IPS-20b (cell line): ENCODE measurements around the gene ABHD16A.

ENCODE experiments used
- H3K27ac ChIP-seq: one replicate; pipeline ENCODE4 v1.5.1; 2013; ENCODE audit warnings: low read length
- H3K27me3 ChIP-seq: 2 replicates; pipeline ENCODE4 v1.6.1; 2013; ENCODE audit warnings: mild to moderate bottlenecking, low read length, inconsistent platforms; ENCODE audit not compliant: insufficient read depth
- H3K36me3 ChIP-seq: 2 replicates; pipeline ENCODE4 v1.6.1; 2013; ENCODE audit warnings: low read depth, mild to moderate bottlenecking, inconsistent platforms, low read length, moderate library complexity; ENCODE audit not compliant: insufficient read depth
- H3K4me1 ChIP-seq: 2 replicates; pipeline ENCODE4 v1.6.1; 2013; ENCODE audit warnings: mild to moderate bottlenecking, control low read depth, inconsistent platforms, low read length, moderate library complexity; ENCODE audit not compliant: insufficient read depth
- H3K4me3 ChIP-seq: 2 replicates; pipeline ENCODE4 v1.5.1; 2013; ENCODE audit warnings: mild to moderate bottlenecking, low read length, inconsistent platforms
- H3K9ac ChIP-seq: 2 replicates; pipeline ENCODE4 v1.6.1; 2013; ENCODE audit warnings: low read depth, mild to moderate bottlenecking, inconsistent platforms, low read length, moderate library complexity
- H3K9me3 ChIP-seq: 2 replicates; pipeline ENCODE4 v1.6.1; 2013; ENCODE audit warnings: mild to moderate bottlenecking, low read depth, low read length, inconsistent platforms; ENCODE audit not compliant: insufficient read depth

ABHD16A gene

DNA sequence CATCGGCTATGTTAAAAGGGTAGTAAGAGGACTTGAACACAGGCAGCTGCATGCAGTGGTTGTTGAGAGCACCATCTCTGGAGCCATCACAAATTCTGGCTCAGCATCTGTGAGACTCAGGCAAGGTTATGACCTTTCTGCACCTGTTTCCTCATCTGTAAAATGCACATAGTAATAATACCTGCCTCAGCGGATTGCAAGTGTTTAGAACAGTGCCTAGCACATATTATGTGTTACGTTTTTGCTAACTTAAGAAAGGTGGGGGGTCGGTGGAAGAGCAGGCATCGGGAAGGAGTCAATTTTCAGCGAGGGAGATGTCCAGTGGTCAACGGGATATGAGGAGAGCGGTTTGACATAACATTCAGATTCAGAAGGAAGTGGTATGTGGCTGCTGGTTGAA, 25.2 kb downstream of the ABHD16A start:
- Histone ChIP-seq H3K4me1 (no peaks in the 10 kb centered on the region), H3K27ac (no peak overlapping the region), H3K36me3 (no peaks in the 10 kb centered on the region; the same call in 1 of the 2 replicates), H3K27me3 (peaks cover 22% of the 10 kb centered on the region), H3K9ac (no peak overlapping the region), H3K4me3 (no peak overlapping the region), H3K9me3 (no peaks in the 10 kb centered on the region)

DNA sequence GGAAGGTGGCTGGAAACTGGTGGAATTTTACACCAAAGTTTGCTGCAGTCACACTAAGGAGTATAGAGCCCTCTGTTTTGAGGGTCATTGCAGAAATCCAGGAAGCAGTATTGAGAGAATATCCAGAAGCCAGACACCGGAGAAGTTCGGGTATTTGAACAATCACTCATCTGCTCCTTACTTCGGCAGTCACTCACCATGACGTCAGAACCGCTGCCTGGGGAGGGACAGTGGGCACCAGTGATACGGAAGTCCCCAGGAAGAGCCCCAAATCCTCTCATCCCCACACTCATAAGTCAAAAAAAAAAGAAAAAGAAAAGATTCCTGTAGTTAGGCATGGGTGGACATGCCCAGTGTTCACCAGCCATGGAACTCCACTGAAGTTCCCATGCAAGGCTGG, 26.2 kb downstream of the ABHD16A start:
- no peak overlapping the region for H3K9ac ChIP-seq
- no peak overlapping the region for H3K4me3 ChIP-seq
- peaks cover 12% of the 10 kb centered on the region for H3K27me3 ChIP-seq
- no peaks in the 10 kb centered on the region for H3K4me1 ChIP-seq
- H3K9me3 ChIP-seq, result no peaks in the 10 kb centered on the region
- peaks cover 8% of the 10 kb centered on the region for H3K36me3 ChIP-seq
- no peak overlapping the region for H3K27ac ChIP-seq

DNA sequence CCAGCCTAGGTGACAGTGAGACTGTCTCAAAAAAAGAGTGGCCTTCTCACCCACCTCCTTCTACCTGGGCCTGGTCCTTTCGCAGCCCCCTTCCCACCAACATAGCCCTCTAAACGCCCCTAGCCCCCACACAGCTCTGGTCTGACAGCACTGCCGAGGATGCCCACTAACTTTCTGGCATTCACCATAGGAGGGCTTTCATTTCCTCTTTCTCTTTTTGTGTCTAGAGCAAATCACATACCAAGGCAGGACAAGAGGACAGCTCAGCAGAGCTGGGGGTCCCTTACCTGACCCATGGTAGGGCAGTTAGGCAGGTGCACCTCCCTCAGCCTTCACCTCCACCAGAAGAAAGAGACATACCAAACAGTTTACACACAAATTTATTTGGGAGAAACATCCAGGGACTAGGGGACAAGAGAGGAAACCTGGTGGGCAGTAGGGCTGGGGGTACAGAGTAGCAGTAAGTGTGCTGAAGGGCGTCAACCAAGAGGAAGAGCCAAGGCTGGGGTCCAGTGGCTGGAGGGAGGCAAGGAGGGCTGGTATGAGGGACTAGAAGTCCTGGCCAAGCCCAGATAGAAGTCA, 26.7 kb downstream of the ABHD16A start:
- H3K27ac ChIP-seq, result no peak overlapping the region
- no peak overlapping the region for H3K9ac ChIP-seq
- no peak overlapping the region for H3K4me3 ChIP-seq
- H3K4me1 ChIP-seq, result no peaks in the 10 kb centered on the region
- peaks cover 7% of the 10 kb centered on the region for H3K27me3 ChIP-seq
- H3K9me3 ChIP-seq, result no peaks in the 10 kb centered on the region
- H3K36me3 ChIP-seq, result peaks cover 13% of the 10 kb centered on the region

DNA sequence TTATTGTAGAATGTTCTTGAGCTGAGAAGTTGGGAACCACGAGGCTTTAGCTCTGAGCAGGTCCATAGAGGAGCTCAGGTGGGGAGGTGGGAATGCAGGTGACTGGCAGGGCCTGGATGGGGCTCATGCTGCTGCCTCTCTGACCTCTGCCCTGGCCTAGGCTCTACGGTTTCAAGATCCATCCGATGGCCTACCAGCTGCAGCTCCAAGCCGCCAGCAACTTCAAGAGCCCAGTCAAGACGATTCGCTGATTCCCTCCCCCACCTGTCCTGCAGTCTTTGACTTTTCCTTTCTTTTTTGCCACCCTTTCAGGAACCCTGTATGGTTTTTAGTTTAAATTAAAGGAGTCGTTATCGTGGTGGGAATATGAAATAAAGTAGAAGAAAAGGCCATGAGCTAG, 33.4 kb downstream of the ABHD16A start, which contains the start of gene LY6G5B:
LY6G5B (plus strand) TSS at position 301 of the 400 bp plus-strand sequence. CDS start 975 bp downstream, outside the sequence.
- H3K9me3 ChIP-seq, result no peaks in the 10 kb centered on the region
- H3K36me3 ChIP-seq, result peaks cover 60% of the 10 kb centered on the region
- no peak within 1 kb of the TSS for H3K4me3 ChIP-seq
- no peak within 1 kb of the TSS for H3K27ac ChIP-seq
- H3K27me3 ChIP-seq, result no peaks in the 10 kb centered on the region
- no peaks in the 10 kb centered on the region for H3K4me1 ChIP-seq
- H3K9ac ChIP-seq, result no peak within 1 kb of the TSS

DNA sequence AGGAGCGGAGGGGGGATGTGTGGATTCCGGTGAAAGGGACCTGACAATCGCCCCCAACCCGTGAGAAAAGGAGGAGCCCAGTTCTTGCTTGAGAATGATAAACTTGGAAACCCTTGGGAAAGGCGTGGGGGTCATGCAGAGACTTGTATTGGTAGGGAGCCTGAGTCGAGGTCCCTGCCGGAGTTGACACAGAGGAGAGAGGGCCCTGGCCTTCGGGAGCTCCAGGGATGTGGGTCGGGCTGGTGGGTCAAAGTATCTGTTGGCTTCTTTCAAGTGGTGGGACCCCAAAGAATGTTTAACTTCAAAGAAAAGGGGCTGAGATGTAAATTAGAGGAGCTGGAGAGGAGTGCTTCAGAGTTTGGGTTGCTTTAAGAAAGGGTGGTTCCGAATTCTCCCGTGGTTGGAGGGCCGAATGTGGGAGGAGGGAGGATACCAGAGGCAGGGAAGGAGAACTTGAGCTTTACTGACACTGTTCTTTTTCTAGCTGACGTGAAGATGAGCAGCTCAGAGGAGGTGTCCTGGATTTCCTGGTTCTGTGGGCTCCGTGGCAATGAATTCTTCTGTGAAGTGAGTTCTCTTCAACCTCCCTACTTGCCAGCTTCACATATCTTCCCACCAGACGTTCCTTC, 36.7 kb downstream of the ABHD16A start:
- no peaks in the 10 kb centered on the region for H3K9me3 ChIP-seq
- peak overlapping the region; percentile 23 for H3K27ac ChIP-seq
- peak overlapping the region; percentile 89 for H3K9ac ChIP-seq
- no peaks in the 10 kb centered on the region for H3K27me3 ChIP-seq
- H3K4me1 ChIP-seq, result peaks cover 3% of the 10 kb centered on the region; the same call in 1 of the 2 replicates
- H3K36me3 ChIP-seq, result peaks cover 72% of the 10 kb centered on the region
- H3K4me3 ChIP-seq, result peak overlapping the region; percentile 96

DNA sequence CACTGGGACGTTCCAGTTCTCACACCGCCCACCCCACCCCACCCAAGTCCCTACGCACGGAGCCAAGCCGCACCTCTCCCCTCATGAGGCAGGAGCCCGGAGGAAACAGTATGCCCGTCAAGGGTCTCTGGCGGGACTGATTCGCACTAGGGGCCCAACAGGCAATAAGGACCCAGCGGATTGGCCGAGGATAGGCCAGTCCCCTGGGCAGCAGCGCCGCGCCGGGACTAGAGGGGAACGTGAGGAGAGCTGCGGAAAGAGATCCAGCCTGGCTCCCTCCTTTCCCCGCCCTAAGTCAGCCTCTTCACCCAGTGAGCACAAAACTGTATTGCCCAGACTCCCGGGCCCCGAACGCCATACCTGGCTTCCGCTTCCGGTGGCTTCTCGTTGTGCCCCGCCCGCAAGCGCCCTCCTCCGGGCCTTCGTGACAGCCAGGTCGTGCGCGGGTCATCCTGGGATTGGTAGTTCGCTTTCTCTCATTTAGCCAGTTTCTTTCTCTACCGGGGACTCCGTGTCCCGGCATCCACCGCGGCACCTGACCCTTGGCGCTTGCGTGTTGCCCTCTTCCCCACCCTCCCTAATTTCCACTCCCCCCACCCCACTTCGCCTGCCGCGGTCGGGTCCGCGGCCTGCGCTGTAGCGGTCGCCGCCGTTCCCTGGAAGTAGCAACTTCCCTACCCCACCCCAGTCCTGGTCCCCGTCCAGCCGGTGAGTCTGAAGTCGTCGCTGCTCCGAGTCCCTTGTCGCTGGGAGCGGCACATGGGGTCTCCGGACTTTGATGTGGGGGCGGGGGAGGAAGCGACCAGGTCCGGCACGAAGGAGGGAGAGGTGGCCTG, 37.4 kb downstream of the ABHD16A start, which contains the start of gene CSNK2B:
CSNK2B (plus strand) TSS at position 580 of the 836 bp plus-strand sequence. CDS start 752 bp downstream, outside the sequence.
- Histone ChIP-seq H3K27me3 (no peaks in the 10 kb centered on the region), H3K27ac (peak within 1 kb of the TSS; percentile 98), H3K36me3 (peaks cover 67% of the 10 kb centered on the region), H3K4me1 (peaks cover 3% of the 10 kb centered on the region; the same call in 1 of the 2 replicates), H3K9ac (peak within 1 kb of the TSS; percentile 98), H3K9me3 (no peaks in the 10 kb centered on the region), H3K4me3 (peak within 1 kb of the TSS; percentile 96)

DNA sequence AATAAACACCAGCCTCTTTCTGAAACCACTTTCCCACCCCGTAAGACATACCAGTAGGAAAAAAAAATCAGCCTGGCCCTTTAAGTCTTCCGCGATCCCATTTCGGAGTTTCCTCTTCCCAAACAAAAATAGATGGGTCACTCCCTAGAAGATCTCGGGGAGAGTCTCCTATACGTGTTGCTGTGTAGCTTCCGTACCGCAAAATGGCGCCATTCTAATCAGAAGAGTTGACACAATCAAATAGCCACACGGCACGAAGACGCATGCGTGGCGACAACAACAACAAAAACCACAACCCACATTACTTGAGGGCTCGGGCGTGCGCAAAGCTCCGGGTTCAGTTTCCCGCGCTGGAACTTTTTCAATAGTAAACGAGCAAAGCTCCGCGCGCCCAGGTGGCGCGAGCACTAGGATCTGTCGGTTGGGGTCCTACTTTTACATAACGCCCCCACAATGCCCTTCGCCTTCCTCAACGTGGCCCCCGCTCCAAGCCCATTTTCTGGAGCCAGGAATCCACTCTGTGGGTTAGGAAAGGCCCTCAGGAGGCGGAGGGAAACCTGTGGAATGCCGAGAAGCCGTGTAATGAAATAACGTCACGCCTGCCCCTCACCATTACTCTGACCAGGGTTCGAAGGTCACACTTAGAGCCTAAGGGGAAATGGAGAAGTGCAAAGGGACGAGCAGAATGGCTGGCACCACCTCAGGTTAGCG, 38.2 kb downstream of the ABHD16A start, which contains the start of gene GPANK1:
GPANK1 (minus strand) TSS at position 208 of the 711 bp plus-strand sequence. CDS start 519 bp downstream, outside the sequence.
- H3K9ac ChIP-seq, result peak within 1 kb of the TSS; percentile 98
- H3K27me3 ChIP-seq, result no peaks in the 10 kb centered on the region
- H3K4me3 ChIP-seq, result peak within 1 kb of the TSS; percentile 96
- H3K4me1 ChIP-seq, result peaks cover 5% of the 10 kb centered on the region; the same call in 1 of the 2 replicates
- H3K27ac ChIP-seq, result peak within 1 kb of the TSS; percentile 98
- H3K9me3 ChIP-seq, result no peaks in the 10 kb centered on the region
- H3K36me3 ChIP-seq, result peaks cover 60% of the 10 kb centered on the region

DNA sequence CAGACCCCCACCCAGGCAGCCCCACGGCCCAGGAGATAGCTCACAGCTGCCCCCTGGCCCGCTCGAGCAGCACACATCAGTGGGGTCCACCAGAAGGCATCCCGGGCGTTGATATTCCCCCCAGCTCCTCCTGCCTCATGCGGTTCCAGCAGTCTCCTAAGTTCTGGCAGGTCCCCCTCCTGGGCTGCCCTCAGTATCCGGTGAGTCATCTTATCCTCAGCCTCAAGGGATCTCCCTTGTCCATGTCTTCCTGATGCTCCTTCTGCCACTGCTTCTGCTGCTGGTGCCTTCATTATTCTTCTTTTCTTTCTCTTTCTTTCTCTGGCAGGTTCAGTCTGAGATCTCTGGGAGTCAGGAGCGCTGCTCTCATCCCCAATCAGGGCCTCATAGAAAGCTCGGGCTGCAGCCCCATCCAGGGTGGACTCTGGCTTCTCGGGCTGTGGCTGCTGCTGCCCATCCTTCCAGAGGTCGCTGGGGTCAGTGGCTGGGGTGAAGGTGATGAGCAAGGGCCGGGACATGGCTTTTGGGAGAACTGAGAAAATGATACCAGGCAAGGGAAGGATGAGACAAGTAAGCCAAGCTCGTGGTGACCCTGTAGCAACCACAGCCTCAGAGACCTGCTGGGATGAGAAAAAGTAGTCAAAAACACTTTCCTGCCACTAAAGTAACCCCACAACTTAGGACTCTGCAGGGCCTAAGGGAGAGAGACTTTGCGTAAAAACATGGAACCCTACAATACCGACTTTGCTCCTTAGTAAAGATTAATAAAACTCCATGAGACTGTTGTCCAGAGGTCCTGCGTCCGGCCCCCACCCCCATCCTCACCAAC, 38.9 kb downstream of the ABHD16A start:
- peaks cover 52% of the 10 kb centered on the region for H3K36me3 ChIP-seq
- H3K27me3 ChIP-seq, result no peaks in the 10 kb centered on the region
- H3K4me1 ChIP-seq, result peaks cover 10% of the 10 kb centered on the region; the same call in 1 of the 2 replicates
- H3K4me3 ChIP-seq, result peak overlapping the region; percentile 96
- peak overlapping the region; percentile 98 for H3K27ac ChIP-seq
- H3K9me3 ChIP-seq, result no peaks in the 10 kb centered on the region
- H3K9ac ChIP-seq, result peak overlapping the region; percentile 98

DNA sequence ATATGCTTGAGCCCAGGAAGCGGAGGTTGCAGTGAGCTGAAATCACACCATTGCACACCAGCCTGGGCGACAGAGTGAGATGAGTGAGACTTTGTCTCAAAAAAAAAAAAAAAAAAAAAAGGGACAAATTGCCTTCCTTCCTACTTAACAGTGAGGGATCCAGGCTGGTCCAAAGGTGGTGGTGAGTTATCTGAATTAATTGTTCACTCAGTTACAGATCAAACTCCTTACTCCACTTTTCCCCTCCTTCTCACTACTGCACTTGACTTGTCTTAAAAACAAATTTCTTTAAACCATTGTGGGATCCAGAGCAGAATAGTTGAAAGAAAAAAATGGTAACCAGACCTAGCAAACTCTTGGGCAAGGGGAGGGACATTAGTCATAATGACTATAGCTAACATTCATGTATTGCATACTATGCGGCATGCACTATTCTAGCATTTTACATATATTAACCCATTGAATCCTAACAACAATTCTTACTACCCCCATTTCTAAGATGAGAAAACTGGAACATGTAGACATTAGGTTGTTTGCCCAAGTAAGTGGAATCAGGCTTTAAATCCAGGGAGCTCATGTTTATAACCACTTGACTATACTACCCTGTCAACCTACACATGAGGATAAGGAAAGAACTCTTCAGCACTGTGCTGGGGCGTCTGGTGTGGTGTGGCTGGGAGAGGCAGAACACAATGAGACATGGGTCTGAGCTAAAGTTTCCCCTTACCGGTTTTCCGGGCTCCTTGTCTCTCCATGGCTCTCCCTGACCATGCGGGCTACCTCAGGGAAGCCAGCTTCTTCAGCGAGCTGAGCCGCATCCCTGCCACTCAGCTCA, 39.8 kb downstream of the ABHD16A start:
- Histone ChIP-seq H3K36me3 (peaks cover 46% of the 10 kb centered on the region), H3K4me3 (peak overlapping the region; percentile 96; the same call in 1 of the 2 replicates), H3K27ac (no peak overlapping the region)

More for the DNA sequence above, 39.8 kb downstream of the ABHD16A start:
- Histone ChIP-seq H3K9ac (peak overlapping the region; percentile 98; the same call in 1 of the 2 replicates), H3K9me3 (no peaks in the 10 kb centered on the region), H3K4me1 (peaks cover 10% of the 10 kb centered on the region; the same call in 1 of the 2 replicates), H3K27me3 (no peaks in the 10 kb centered on the region)
